ENCODE results near the gene ENDOU. TPM values are rescaled to one million over a fixed set of nuclear protein-coding genes. Genes with fewer than 3 reads are reported as not detected.

ENDOU gene
- total RNA-seq, 4 donors from 2014 or later = 0.28 to 0.64 TPM; not detected in 2

GRCh38 chr12:47718531-47718930 lies 6.8 kb downstream of the ENDOU start:
- intact Hi-C loops (cut with DNase I; ENCODE audit: low total_unique reads) = loop anchor here (5.0 to 10.0 kb wide), 2 partner anchors 59 to 116 kb away; no protein-coding TSS in a partner anchor
- no peak for TF ChIP-seq POLR2A (IDR thresholded peaks at IDR 0.05)
- TF ChIP-seq CTCF (IDR thresholded peaks at IDR 0.05) = no peak
- H3K4me3 ChIP-seq = no peak overlapping the region
- H3K9me3 ChIP-seq = no peaks in the 10 kb centered on the region
- peaks cover 3 to 5% of the 10 kb centered on the region in 2 donors for H3K4me1 ChIP-seq
- no peaks in the 10 kb centered on the region for H3K27me3 ChIP-seq
- DNase-seq = no peak
- peak overlapping the region; percentile 86 to 93 for H3K27ac ChIP-seq
- no peaks in the 10 kb centered on the region for H3K36me3 ChIP-seq

DNA sequence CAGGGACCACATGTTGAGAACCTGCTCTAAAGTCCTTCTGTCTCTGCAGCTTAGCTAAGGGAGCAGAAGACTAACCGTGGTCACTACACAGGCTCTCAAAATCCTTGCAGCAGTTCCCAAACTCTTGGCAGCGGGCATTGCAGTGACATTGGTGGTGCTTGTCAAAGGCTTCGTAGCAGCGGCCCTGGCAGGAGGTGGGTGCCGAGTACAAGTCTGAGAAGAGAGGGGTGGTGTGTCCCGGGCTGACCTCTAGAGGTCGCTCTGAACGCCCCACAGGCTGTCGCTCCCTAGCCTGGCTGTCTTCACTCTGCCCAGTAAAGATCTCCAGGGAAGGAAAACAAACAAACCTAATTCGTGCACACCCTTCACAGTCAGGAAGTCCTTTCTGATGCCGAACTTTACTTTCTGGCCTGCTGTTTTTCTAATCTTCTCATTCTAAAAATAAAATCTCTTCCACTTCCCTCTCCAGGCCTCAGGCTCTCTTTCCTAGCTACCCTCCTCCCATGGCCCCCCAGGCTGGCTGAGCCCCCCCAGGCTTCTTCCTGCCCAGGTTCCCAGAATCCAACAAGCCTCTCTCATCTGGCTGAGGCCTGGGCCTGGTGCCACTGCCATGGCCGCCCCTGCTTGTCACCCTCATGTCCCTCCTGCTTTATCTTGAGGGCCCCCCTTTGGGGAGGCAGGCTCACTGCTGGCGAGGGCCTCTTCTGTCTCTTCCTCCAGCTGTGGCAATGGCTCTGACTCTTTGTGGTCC lies 7.7 kb downstream of the ENDOU start:
- H3K36me3 ChIP-seq = no peaks in the 10 kb centered on the region
- intact Hi-C loops (cut with DNase I; ENCODE audit: low total_unique reads) = loop anchor here (5.0 to 10.0 kb wide), 2 partner anchors 60 to 117 kb away; no protein-coding TSS in a partner anchor
- no peak overlapping the region for H3K4me3 ChIP-seq
- H3K27ac ChIP-seq = peak overlapping the region; percentile 86 to 93
- peak; percentile 81 to 86 for DNase-seq
- no peaks in the 10 kb centered on the region for H3K27me3 ChIP-seq
- peaks cover 3 to 5% of the 10 kb centered on the region in 2 donors for H3K4me1 ChIP-seq
- TF ChIP-seq POLR2A (IDR thresholded peaks at IDR 0.05) (no peak), CTCF (IDR thresholded peaks at IDR 0.05) (peak; percentile 69 to 76 (median 70))
- H3K9me3 ChIP-seq = no peaks in the 10 kb centered on the region

DNA sequence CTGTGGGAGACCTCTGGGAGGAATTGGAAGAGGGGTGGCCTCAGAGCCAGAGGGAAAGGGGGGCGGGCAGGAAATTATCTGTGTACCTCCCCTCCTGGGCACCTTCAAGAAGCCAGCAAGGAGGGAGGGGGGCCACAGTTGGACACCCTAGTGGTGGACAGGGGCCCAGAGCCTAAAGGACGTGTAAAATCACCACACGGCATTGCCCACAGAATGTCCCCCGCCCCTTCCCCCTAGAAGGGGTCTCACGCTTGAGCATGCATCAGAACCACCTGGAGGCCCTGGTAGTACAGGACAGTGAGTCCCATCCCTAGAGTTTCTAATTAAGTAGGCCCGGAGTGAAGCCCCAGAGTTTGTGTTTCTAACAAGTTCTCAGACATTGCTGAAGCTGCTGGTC lies 8.2 kb downstream of the ENDOU start:
- peak overlapping the region; percentile 86 to 93 for H3K27ac ChIP-seq
- TF ChIP-seq POLR2A (IDR thresholded peaks at IDR 0.05) = no peak
- TF ChIP-seq CTCF (IDR thresholded peaks at IDR 0.05) = no peak
- peaks cover 3 to 5% of the 10 kb centered on the region in 2 donors for H3K4me1 ChIP-seq
- no peaks in the 10 kb centered on the region for H3K9me3 ChIP-seq
- DNase-seq = peak in 1 of 2 donors; percentile 27
- no peaks in the 10 kb centered on the region for H3K36me3 ChIP-seq
- no peaks in the 10 kb centered on the region for H3K27me3 ChIP-seq
- intact Hi-C loops (cut with DNase I; ENCODE audit: low total_unique reads) = loop anchor here (5.0 to 10.0 kb wide), 2 partner anchors 60 to 118 kb away; no protein-coding TSS in a partner anchor
- no peak overlapping the region for H3K4me3 ChIP-seq

GRCh38 chr12:47715877-47716548 lies 9.3 kb downstream of the ENDOU start:
- Histone ChIP-seq H3K4me1 (peaks cover 3 to 5% of the 10 kb centered on the region in 2 donors), H3K27me3 (no peaks in the 10 kb centered on the region), H3K36me3 (no peaks in the 10 kb centered on the region), H3K27ac (peak overlapping the region; percentile 86 to 93), H3K4me3 (peak overlapping the region in 1 of 2 donors; percentile 20), H3K9me3 (no peaks in the 10 kb centered on the region)
- intact Hi-C loops (cut with DNase I; ENCODE audit: low total_unique reads) = loop anchor here (5.0 to 10.0 kb wide), 2 partner anchors 61 to 119 kb away; no protein-coding TSS in a partner anchor
- TF ChIP-seq CTCF (IDR thresholded peaks at IDR 0.05) = no peak
- no peak for TF ChIP-seq POLR2A (IDR thresholded peaks at IDR 0.05)
- DNase-seq = peak; percentile 44 to 54
